ENCODE data around the gene NDST1.

NDST1 gene

DNA sequence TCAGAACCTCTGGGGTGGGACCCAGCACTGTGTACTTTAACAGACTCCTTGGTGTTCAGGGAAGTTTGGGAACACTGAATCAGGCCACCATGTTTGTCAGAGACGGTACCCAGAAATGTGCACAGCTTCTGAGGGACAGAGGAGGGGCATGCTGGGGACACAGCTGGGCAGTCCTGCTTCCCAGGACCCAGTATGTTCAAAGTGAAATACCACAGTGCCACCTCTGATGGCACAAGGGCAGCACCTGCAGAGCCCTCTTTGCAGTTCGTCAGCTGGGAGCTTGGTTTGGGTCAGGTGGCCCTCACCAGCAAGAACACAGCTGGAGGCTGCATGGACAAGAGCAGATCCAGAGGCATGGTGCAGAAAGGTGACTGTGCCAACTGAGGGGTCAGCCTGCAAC lies 51.2 kb downstream of the NDST1 start:
- Histone ChIP-seq H3K36me3 (peaks cover 3 to 35% (median 9%) of the 10 kb centered on the region in 3 donors), H3K27ac (no peak overlapping the region), H3K9me3 (no peaks in the 10 kb centered on the region), H3K27me3 (no peaks in the 10 kb centered on the region), H3K4me1 (peaks cover 0 to 22% (median 8%) of the 10 kb centered on the region in 4 donors), H3K4me3 (no peak overlapping the region)
- intact Hi-C loops (cut with DNase I; ENCODE audit: low total_unique reads): no loop called here
- no peak for DNase-seq
- TF ChIP-seq, protein P1, sequence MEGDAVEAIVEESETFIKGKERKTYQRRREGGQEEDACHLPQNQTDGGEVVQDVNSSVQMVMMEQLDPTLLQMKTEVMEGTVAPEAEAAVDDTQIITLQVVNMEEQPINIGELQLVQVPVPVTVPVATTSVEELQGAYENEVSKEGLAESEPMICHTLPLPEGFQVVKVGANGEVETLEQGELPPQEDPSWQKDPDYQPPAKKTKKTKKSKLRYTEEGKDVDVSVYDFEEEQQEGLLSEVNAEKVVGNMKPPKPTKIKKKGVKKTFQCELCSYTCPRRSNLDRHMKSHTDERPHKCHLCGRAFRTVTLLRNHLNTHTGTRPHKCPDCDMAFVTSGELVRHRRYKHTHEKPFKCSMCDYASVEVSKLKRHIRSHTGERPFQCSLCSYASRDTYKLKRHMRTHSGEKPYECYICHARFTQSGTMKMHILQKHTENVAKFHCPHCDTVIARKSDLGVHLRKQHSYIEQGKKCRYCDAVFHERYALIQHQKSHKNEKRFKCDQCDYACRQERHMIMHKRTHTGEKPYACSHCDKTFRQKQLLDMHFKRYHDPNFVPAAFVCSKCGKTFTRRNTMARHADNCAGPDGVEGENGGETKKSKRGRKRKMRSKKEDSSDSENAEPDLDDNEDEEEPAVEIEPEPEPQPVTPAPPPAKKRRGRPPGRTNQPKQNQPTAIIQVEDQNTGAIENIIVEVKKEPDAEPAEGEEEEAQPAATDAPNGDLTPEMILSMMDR (IDR thresholded peaks at IDR 0.05): no peak

DNA sequence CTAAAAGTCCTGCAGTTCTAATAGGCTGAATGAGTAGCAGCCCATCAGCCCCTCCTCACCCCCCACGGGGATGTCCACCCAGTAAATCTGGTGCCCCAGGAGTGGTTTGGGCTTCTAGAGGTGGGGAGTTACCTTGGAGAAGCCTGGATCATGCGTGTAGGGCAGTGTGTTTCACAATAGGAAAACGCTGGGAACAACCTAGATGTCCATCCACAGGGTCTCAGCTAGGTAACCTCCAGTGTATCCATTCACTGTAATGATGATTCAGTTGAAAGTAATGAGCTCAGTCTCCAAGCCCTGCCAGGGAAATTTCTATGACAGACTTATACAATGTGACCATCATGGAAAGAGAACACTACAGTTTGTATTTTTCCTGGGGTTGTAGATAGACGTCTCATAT lies 51.8 kb downstream of the NDST1 start:
- Histone ChIP-seq H3K27me3 (no peaks in the 10 kb centered on the region), H3K4me1 (peaks cover 0 to 22% (median 8%) of the 10 kb centered on the region in 4 donors), H3K9me3 (no peaks in the 10 kb centered on the region), H3K36me3 (peaks cover 0 to 29% (median 5%) of the 10 kb centered on the region in 3 donors), H3K27ac (no peak overlapping the region), H3K4me3 (no peak overlapping the region)
- no peak for DNase-seq
- TF ChIP-seq, protein P1 (IDR thresholded peaks at IDR 0.05): no peak
- intact Hi-C loops (cut with DNase I; ENCODE audit: low total_unique reads): loop anchor here (2.0 kb wide), 1 partner anchor 97 kb away; no protein-coding TSS in a partner anchor

DNA sequence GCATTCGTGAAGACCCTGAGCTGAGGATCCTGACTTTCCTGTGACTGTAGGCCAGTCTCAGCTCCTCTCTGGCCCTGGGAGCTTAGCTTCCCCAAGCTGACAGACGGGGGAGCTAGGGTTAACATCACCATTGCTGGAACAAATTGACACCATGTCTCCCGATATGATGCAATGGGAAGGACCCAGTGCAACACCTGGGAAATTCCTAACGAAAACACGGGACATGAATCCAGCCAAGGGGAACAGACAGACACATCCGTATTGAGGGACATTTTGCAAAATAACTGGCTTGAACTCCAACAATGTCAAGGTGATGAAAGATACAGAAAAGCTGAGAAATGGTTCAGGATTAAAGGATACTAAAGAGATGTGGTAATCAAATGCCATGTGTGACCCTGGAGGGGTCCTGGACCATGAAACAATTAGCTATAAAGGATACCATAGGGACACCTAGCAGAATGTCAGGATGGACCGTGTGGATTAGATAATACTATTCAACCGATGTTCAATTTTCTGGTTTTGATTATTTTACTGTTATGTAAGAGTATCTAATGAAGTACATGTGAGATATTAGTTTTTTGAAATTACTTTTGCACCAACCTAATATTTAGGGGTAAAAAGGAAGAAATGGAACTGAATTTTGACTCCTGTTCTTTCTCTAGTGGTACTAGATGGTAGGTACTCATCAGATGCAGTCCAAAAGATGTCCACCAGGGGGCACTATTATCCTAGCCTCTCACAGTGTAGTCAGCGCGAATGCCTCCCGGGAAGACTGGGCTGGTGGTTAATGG lies 52.7 kb downstream of the NDST1 start:
- H3K4me3 ChIP-seq: no peak overlapping the region
- peaks cover 0 to 20% (median 0%) of the 10 kb centered on the region in 3 donors for H3K36me3 ChIP-seq
- peak; percentile 86 to 93 for DNase-seq
- TF ChIP-seq, protein P1 (IDR thresholded peaks at IDR 0.05): peak; percentile 91 to 93
- peaks cover 0 to 22% (median 8%) of the 10 kb centered on the region in 4 donors for H3K4me1 ChIP-seq
- H3K27ac ChIP-seq: no peak overlapping the region
- intact Hi-C loops (cut with DNase I; ENCODE audit: low total_unique reads): loop anchor here (2.0 kb wide), 1 partner anchor 96 kb away; no protein-coding TSS in a partner anchor
- no peaks in the 10 kb centered on the region for H3K9me3 ChIP-seq
- H3K27me3 ChIP-seq: no peaks in the 10 kb centered on the region

DNA sequence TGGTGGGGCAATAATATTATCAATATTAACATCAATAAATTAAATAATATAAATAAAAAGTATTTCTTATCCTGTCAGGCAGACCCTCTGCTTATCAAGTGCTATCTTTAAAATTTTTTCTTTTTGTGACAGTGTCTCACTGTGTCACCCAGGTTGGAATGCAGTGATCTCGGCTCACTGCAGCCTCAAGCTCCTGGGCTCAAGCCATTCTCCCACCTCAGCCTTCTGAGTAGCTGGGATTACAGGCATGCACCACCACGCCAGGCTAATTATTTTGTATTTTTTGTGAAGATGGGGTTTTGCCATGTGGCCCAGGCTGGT lies 53.2 kb downstream of the NDST1 start:
- H3K9me3 ChIP-seq: no peaks in the 10 kb centered on the region
- no peaks in the 10 kb centered on the region for H3K27me3 ChIP-seq
- intact Hi-C loops (cut with DNase I; ENCODE audit: low total_unique reads): loop anchor here (2.0 kb wide), 1 partner anchor 96 kb away; no protein-coding TSS in a partner anchor
- no peak overlapping the region for H3K4me3 ChIP-seq
- H3K4me1 ChIP-seq: peaks cover 0 to 22% (median 8%) of the 10 kb centered on the region in 4 donors
- peaks cover 0 to 15% (median 0%) of the 10 kb centered on the region in 3 donors for H3K36me3 ChIP-seq
- H3K27ac ChIP-seq: no peak overlapping the region
- no peak for DNase-seq
- TF ChIP-seq, protein P1 (IDR thresholded peaks at IDR 0.05): no peak

DNA sequence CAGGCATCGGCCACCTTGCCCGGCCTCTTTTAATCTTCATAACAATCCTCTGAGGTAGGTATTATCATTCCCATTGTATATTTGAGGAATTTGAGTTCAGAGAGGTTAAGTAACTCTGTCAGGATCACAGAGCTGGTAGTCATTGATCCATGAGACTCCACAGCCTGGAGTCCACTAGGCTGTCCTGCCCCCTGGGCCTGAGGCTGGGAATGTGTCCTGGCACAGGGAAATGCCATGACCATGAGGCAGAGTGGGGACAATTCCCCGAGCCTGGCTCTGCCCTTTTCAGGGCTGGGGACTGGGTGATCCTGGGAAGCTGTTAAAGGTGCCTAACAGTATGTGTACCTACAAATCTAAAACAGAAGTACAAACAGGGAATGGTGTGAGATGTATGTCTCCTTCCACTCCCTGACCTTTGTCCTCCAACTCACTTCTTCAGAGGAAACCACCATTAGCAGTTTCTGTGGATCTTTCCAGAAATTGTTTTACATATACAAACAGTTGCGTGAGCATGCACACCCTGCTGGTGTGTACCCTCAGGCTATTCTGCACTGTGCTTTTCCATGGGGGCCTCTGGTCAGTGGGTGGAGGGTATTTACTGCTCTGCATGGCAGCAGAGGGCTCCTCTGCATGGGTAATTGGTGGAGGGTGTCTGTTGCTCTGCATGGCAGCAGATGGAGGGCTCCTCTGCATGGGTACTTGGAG lies 53.8 kb downstream of the NDST1 start:
- TF ChIP-seq, protein P1 (IDR thresholded peaks at IDR 0.05): no peak
- Histone ChIP-seq H3K27me3 (no peaks in the 10 kb centered on the region), H3K27ac (no peak overlapping the region), H3K36me3 (peaks cover 0 to 9% (median 0%) of the 10 kb centered on the region in 3 donors), H3K9me3 (no peaks in the 10 kb centered on the region), H3K4me3 (no peak overlapping the region), H3K4me1 (peaks cover 0 to 22% (median 8%) of the 10 kb centered on the region in 4 donors)
- intact Hi-C loops (cut with DNase I; ENCODE audit: low total_unique reads): loop anchor here (2.0 kb wide), 2 partner anchors 95 to 285 kb away; partner anchors contain the start of gene IRGM
- peak in 1 of 2 donors; percentile 44 for DNase-seq

All from tibial artery (tissue), 4 donors.